OCI-LY7 (cell line): Measurements from ENCODE around the gene PAK1. TPM values are rescaled to one million over a fixed set of nuclear protein-coding genes. Genes with fewer than 3 reads are reported as not detected.

Source experiments
- BruUV-seq: library from RNA; stranded (reverse); fragments of 400-500 nt; replicated peaks from 2 replicates; lab custom pipeline; 2021; lab: Mats Ljungman, UMichigan
- CTCF ChIA-PET: fragments of 300-600 bp; sonication (Branson Sonifier 250); formaldehyde crosslinking; loops from one replicate; lab custom pipeline; 2022; ENCODE audit warnings: antibody characterized with exemption; ENCODE audit not compliant: unreplicated experiment; lab: Charles Lee
- POLR2A ChIA-PET: fragments of 300-600 bp; sonication (Branson Sonifier 250); formaldehyde crosslinking; loops from one replicate; lab custom pipeline; 2022; ENCODE audit warnings: antibody characterized with exemption; lab: Charles Lee
- DNase-seq: peaks from one replicate; pipeline ENCODE4 v3.0.0-alpha.2; 2015; ENCODE audit warnings: low spot score
- H2AFZ ChIP-seq: fragments of 200-600 bp; sonication (generic), shearing (Covaris generic); 2 replicates; pipeline ENCODE4 v1.6.1; 2014; ENCODE audit warnings: mild to moderate bottlenecking, antibody characterized with exemption, low read length, moderate library complexity
- H3K27ac ChIP-seq: fragments of 200-600 bp; sonication (generic); 2 replicates; pipeline ENCODE4 v1.5.1; 2014; ENCODE audit warnings: mixed run types, low read depth, mild to moderate bottlenecking, moderate library complexity, low read length, inconsistent platforms; ENCODE audit not compliant: poor library complexity, severe bottlenecking
- H3K36me3 ChIP-seq: fragments of 200-600 bp; sonication (generic); 2 replicates; pipeline ENCODE4 v1.6.1; 2014; ENCODE audit warnings: mild to moderate bottlenecking, antibody characterized with exemption, low read length, moderate library complexity, mixed read lengths; ENCODE audit not compliant: insufficient read depth
- H3K4me1 ChIP-seq: fragments of 200-600 bp; sonication (generic); 2 replicates; pipeline ENCODE4 v1.5.1; 2014; ENCODE audit warnings: mild to moderate bottlenecking, low read length; ENCODE audit not compliant: insufficient read depth, poor library complexity, severe bottlenecking
- H3K4me2 ChIP-seq: fragments of 200-600 bp; sonication (generic); 2 replicates; pipeline ENCODE4 v1.6.1; 2014; ENCODE audit warnings: mild to moderate bottlenecking, low read length
- H3K4me3 ChIP-seq: fragments of 200-600 bp; sonication (generic); 2 replicates; pipeline ENCODE4 v1.5.1; 2014; ENCODE audit warnings: mild to moderate bottlenecking, low read depth, low read length; ENCODE audit not compliant: poor library complexity, severe bottlenecking
- H3K79me2 ChIP-seq: fragments of 200-600 bp; sonication (generic); 2 replicates; pipeline ENCODE4 v1.6.1; 2016; ENCODE audit warnings: low read depth, mild to moderate bottlenecking, low read length, moderate library complexity, mixed read lengths; ENCODE audit not compliant: insufficient read depth
- H3K9me2 ChIP-seq: fragments of 200-600 bp; sonication (generic); 2 replicates; pipeline ENCODE4 v1.6.1; 2016; ENCODE audit warnings: mild to moderate bottlenecking, low read length, mixed read lengths; ENCODE audit not compliant: insufficient read depth
- H3K9me3 ChIP-seq: fragments of 200-600 bp; sonication (generic); 2 replicates; pipeline ENCODE4 v1.6.1; 2014; ENCODE audit warnings: mild to moderate bottlenecking, mixed run types, low read length, mixed read lengths
- H4K20me1 ChIP-seq: fragments of 200-600 bp; sonication (generic); 2 replicates; pipeline ENCODE4 v1.6.1; 2014; ENCODE audit warnings: mild to moderate bottlenecking, antibody characterized with exemption, low read length, moderate library complexity, mixed read lengths; ENCODE audit not compliant: insufficient read depth
- EZH2phosphoT487 ChIP-seq: fragments of 200-600 bp; sonication (generic); IDR thresholded peaks from 2 replicates; pipeline ENCODE4 v1.6.1; 2018; ENCODE audit warnings: low read depth, borderline replicate concordance, mild to moderate bottlenecking, mixed run types, antibody characterized with exemption, low read length, moderate library complexity, mixed read lengths
- intact Hi-C: fragments of 100-400 bp; cut with micrococcal nuclease; formaldehyde crosslinking; loops from one replicate; pipeline ENCODE4 v1.10.0; 2022; ENCODE audit not compliant: unreplicated experiment
- total RNA-seq, 2 experiments: library from RNA; depleted of rRNA in 1 of 2; stranded (reverse); fragments of >200 nt in 1 of 2; shearing (Covaris generic) in 1 of 2; gene quantifications; 2 replicates each; pipeline ENCODE4 v1.2.3, GENCODE V29; 2014 to 2022
- TF ChIP-seq, protein P1 (sequence below): fragments of 200-600 bp; sonication (generic); conservative IDR thresholded peaks from 2 replicates; pipeline ENCODE4 v1.5.1; 2014; ENCODE audit warnings: mild to moderate bottlenecking, antibody characterized with exemption, low read length, moderate library complexity, mixed read lengths

Gene PAK1
- total RNA-seq, 2 experiments from 2014 or later = 1.0 to 3.4 TPM

DNA sequence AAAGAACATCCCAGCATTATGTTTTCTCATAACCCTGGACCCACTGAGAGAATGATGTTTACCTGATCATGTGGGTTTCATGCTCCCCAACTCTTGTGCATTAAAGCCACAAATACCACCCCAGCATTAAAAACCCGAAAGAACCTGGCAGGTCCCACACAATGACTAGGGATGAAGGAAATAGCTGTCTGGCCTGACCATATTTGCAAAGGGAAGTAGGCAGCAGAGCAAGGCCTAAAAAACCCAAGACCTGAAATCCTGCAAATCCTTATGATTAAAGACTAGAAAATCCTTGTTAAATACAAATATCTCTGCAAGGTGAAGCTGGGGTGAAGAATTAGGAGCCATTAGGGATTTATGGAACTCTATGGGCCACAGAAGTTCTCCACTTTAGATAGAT, 23.7 kb downstream of the PAK1 start:
- no peaks in the 10 kb centered on the region for H3K79me2 ChIP-seq
- no peak for DNase-seq
- H3K27ac ChIP-seq = no peak overlapping the region
- no peaks in the 10 kb centered on the region for H3K9me2 ChIP-seq
- H3K4me3 ChIP-seq = no peak overlapping the region
- no peaks in the 10 kb centered on the region for H3K9me3 ChIP-seq
- no peaks in the 10 kb centered on the region for H3K4me1 ChIP-seq
- ChIA-PET CTCF (no interaction called here), POLR2A (no interaction called here)
- no peaks in the 10 kb centered on the region for H4K20me1 ChIP-seq
- BruUV-seq = no TSS peak
- no peak overlapping the region for H3K4me2 ChIP-seq
- intact Hi-C loops = no loop called here
- no peaks in the 10 kb centered on the region for H3K36me3 ChIP-seq
- no peak overlapping the region for H2AFZ ChIP-seq
- TF ChIP-seq, protein P1, sequence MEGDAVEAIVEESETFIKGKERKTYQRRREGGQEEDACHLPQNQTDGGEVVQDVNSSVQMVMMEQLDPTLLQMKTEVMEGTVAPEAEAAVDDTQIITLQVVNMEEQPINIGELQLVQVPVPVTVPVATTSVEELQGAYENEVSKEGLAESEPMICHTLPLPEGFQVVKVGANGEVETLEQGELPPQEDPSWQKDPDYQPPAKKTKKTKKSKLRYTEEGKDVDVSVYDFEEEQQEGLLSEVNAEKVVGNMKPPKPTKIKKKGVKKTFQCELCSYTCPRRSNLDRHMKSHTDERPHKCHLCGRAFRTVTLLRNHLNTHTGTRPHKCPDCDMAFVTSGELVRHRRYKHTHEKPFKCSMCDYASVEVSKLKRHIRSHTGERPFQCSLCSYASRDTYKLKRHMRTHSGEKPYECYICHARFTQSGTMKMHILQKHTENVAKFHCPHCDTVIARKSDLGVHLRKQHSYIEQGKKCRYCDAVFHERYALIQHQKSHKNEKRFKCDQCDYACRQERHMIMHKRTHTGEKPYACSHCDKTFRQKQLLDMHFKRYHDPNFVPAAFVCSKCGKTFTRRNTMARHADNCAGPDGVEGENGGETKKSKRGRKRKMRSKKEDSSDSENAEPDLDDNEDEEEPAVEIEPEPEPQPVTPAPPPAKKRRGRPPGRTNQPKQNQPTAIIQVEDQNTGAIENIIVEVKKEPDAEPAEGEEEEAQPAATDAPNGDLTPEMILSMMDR = no peak
- TF ChIP-seq EZH2phosphoT487 = no peak

GRCh38 chr11:77449784-77450183, 24.1 kb downstream of the PAK1 start:
- Histone ChIP-seq H3K4me3 (no peak overlapping the region), H3K9me2 (no peaks in the 10 kb centered on the region), H2AFZ (no peak overlapping the region), H4K20me1 (no peaks in the 10 kb centered on the region), H3K27ac (no peak overlapping the region), H3K9me3 (no peaks in the 10 kb centered on the region), H3K4me2 (no peak overlapping the region), H3K79me2 (no peaks in the 10 kb centered on the region), H3K4me1 (no peaks in the 10 kb centered on the region), H3K36me3 (no peaks in the 10 kb centered on the region)
- ChIA-PET CTCF (no interaction called here), POLR2A (no interaction called here)
- BruUV-seq = no TSS peak
- TF ChIP-seq EZH2phosphoT487 = no peak
- TF ChIP-seq, protein P1 = no peak
- DNase-seq = no peak
- intact Hi-C loops = no loop called here

DNA sequence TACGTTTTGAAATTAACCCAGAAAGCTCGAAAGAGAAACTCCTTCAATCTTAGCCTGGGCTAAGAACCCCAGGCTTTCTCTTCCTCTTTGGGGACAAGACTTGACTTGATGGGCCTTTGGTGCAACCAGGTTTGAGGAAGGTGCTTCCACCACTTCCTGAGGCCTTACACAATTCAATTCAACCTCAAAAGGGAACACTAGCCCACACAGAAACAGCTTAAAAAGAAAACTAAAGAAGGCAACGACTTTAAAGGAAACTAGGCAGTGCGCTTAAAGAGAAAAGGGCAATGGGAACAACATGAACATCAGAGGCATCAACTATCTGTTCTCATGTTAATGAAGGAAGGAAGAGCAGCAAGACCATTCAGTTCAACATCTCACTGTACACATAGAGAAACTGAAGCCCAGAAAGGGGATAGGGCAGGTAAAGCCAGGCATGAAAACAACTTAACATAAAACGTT, 24.8 kb downstream of the PAK1 start:
- Histone ChIP-seq H3K4me3 (no peak overlapping the region), H3K9me3 (no peaks in the 10 kb centered on the region), H3K36me3 (no peaks in the 10 kb centered on the region), H3K4me1 (no peaks in the 10 kb centered on the region), H3K79me2 (no peaks in the 10 kb centered on the region), H2AFZ (no peak overlapping the region), H3K4me2 (no peak overlapping the region), H3K27ac (no peak overlapping the region), H3K9me2 (no peaks in the 10 kb centered on the region), H4K20me1 (no peaks in the 10 kb centered on the region)
- BruUV-seq = no TSS peak
- ChIA-PET POLR2A (interaction anchor here (0.6 kb wide), 1 partner anchor 290 kb away, joined by 3 read pairs; no protein-coding TSS in a partner anchor), CTCF (no interaction called here)
- intact Hi-C loops = no loop called here
- TF ChIP-seq, protein P1 = no peak
- TF ChIP-seq EZH2phosphoT487 = no peak
- DNase-seq = no peak
